ENCODE measurements around the gene DLGAP1. TPM values are rescaled to one million over a fixed set of nuclear protein-coding genes. Genes with fewer than 3 reads are reported as not detected.

The DLGAP1 gene
- total RNA-seq, 1 experiment from 2014 or later = 23.2 TPM

- Histone ChIP-seq H2BK20ac (ENCODE audit: low read depth, low read length, poor library complexity, severe bottlenecking) (no peak overlapping the region), H2BK5ac (ENCODE audit: insufficient read length, low read length) (no peak overlapping the region), H3K56ac (ENCODE audit: insufficient read length, low read depth, low read length) (no peak overlapping the region), H3K18ac (ENCODE audit: insufficient read length, low read depth, low read length) (no peak overlapping the region), H3K4me1 (ENCODE audit: insufficient read depth, low read length) (peaks cover 20% of the 10 kb centered on the region; the same call in 1 of the 2 replicates), H3K9me3 (ENCODE audit: control insufficient read depth, low read depth, low read length) (no peaks in the 10 kb centered on the region), H3K27ac (ENCODE audit: insufficient read length, low read depth, low read length) (peak overlapping the region; percentile 95), H2BK120ac (ENCODE audit: low read depth, low read length, poor library complexity, severe bottlenecking) (no peak overlapping the region), H3K79me2 (ENCODE audit: insufficient read depth, low read length) (no peaks in the 10 kb centered on the region), H3T11ph (ENCODE audit: low read length) (no peak overlapping the region), H3K4me2 (ENCODE audit: insufficient read depth, insufficient read length, low read length) (peak overlapping the region; percentile 9), H3K27me3 (ENCODE audit: insufficient read depth, low read length) (no peaks in the 10 kb centered on the region; the same call in 1 of the 2 replicates), H3K9ac (ENCODE audit: extremely low read depth, insufficient read length, low read length) (no peak overlapping the region), H2AK5ac (ENCODE audit: insufficient read length, low read length) (no peak overlapping the region), H2BK12ac (ENCODE audit: insufficient read length, low read depth, low read length) (no peak overlapping the region), H4K91ac (ENCODE audit: insufficient read length, low read depth, low read length) (no peak overlapping the region), H4K5ac (ENCODE audit: insufficient read length, low read depth, low read length) (no peak overlapping the region), H2AFZ (ENCODE audit: low read length) (no peak overlapping the region), H3K23me2 (ENCODE audit: insufficient read length, low read depth, low read length, poor library complexity, severe bottlenecking) (no peaks in the 10 kb centered on the region), H4K20me1 (ENCODE audit: control insufficient read depth, insufficient read depth, insufficient read length) (no peaks in the 10 kb centered on the region), H4K8ac (replicated peaks; ENCODE audit: insufficient read length, low read depth, low read length) (no peak overlapping the region), H2BK15ac (ENCODE audit: low read depth, low read length) (no peak overlapping the region), H3K23ac (ENCODE audit: insufficient read length, low read depth, low read length) (no peak overlapping the region), H3K4ac (ENCODE audit: low read depth, low read length) (no peak overlapping the region), H3K79me1 (ENCODE audit: insufficient read depth, low read depth, low read length, poor library complexity, severe bottlenecking) (peaks cover 4% of the 10 kb centered on the region), H3K14ac (ENCODE audit: insufficient read depth, low read length) (no peak overlapping the region)
- Mint-ChIP-seq H3K4me1 (peaks cover 45 to 49% of the 10 kb centered on the region in 2 experiments), H3K27ac (peak overlapping the region; percentile 93 to 99 (median 93)), H3K4me3 (peak overlapping the region in 1 of 2 experiments; percentile 17; a peak in 3 of 5 replicates), H3K27me3 (ENCODE audit: low read depth) (no peaks in the 10 kb centered on the region), H3K9me3 (peaks cover 6 to 14% of the 10 kb centered on the region in 2 experiments; a peak in 4 of 5 replicates), H3K36me3 (ENCODE audit: insufficient read depth in 1 of 3, low read depth in 3 of 3) (peaks cover 11 to 21% (median 12%) of the 10 kb centered on the region in 3 experiments)
- no peak for TF ChIP-seq CTCF (conservative IDR thresholded peaks at IDR 0.05)
- no CpG with 5 or more reads among the region's 6 CpGs for WGBS (ENCODE audit: extremely low coverage, insufficient read length, low lambda C conversion rate)
- no peak for DNase-seq
Observed at GRCh38 chr18:4134700-4135099, 320.4 kb downstream of the DLGAP1 start.
